GM12875 (cell line): ENCODE results near the gene OTOGL.

Experiments
- H3K4me3 ChIP-seq: one replicate; pipeline ENCODE4 v1.5.1; 2011; ENCODE audit warnings: low read depth, low read length, control low read depth
- TF ChIP-seq, protein P1 (sequence below): IDR thresholded peaks from 2 replicates; pipeline ENCODE4 v1.5.1; 2011; ENCODE audit warnings: low read depth, mild to moderate bottlenecking, control low read depth, inconsistent platforms, low read length, moderate library complexity, borderline replicate concordance; ENCODE audit not compliant: insufficient read depth

OTOGL gene

GRCh38 chr12:80269803-80270552 lies 170.6 kb downstream of the OTOGL start:
- H3K4me3 ChIP-seq: no peak overlapping the region
- TF ChIP-seq, protein P1, sequence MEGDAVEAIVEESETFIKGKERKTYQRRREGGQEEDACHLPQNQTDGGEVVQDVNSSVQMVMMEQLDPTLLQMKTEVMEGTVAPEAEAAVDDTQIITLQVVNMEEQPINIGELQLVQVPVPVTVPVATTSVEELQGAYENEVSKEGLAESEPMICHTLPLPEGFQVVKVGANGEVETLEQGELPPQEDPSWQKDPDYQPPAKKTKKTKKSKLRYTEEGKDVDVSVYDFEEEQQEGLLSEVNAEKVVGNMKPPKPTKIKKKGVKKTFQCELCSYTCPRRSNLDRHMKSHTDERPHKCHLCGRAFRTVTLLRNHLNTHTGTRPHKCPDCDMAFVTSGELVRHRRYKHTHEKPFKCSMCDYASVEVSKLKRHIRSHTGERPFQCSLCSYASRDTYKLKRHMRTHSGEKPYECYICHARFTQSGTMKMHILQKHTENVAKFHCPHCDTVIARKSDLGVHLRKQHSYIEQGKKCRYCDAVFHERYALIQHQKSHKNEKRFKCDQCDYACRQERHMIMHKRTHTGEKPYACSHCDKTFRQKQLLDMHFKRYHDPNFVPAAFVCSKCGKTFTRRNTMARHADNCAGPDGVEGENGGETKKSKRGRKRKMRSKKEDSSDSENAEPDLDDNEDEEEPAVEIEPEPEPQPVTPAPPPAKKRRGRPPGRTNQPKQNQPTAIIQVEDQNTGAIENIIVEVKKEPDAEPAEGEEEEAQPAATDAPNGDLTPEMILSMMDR: peak; percentile 43; the same call in 1 of the 2 replicates

- TF ChIP-seq, protein P1: no peak
- no peak overlapping the region for H3K4me3 ChIP-seq
Observed at GRCh38 chr12:80271780-80272179, 172.4 kb downstream of the OTOGL start.

GRCh38 chr12:80272387-80272915 lies 173.1 kb downstream of the OTOGL start:
- no peak overlapping the region for H3K4me3 ChIP-seq
- TF ChIP-seq, protein P1: no peak

- H3K4me3 ChIP-seq: no peak overlapping the region
- TF ChIP-seq, protein P1: no peak
Observed at GRCh38 chr12:80273144-80273543, 173.8 kb downstream of the OTOGL start.

- H3K4me3 ChIP-seq: no peak overlapping the region
- TF ChIP-seq, protein P1: no peak
Observed at GRCh38 chr12:80277732-80278131, 178.4 kb downstream of the OTOGL start.

DNA sequence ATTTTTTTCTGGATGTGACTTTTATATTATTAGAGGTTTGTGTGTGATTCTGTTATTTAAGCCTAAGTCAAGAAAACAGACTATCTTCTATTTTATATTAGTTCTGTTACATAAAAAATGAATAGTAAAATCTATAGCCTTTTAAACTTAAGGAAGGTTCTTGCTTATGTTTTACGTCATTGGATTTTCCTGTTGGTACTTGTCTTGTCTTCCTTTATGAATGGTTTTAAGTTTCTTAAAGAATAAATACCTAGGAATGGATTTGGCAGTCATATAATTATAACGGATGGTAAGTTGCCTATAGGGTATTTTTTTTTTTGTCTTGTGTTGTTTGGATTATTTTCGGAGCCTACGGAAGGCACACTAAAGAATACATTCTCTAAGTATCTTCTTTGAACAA lies 182.9 kb downstream of the OTOGL start:
- no peak overlapping the region for H3K4me3 ChIP-seq
- TF ChIP-seq, protein P1: no peak

GRCh38 chr12:80282761-80283160 lies 183.4 kb downstream of the OTOGL start:
- no peak overlapping the region for H3K4me3 ChIP-seq

More at GRCh38 chr12:80282761-80283160, 183.4 kb downstream of the OTOGL start:
- TF ChIP-seq, protein P1: no peak
